Measurements from ENCODE around the gene CFAP299. TPM values are rescaled to one million over a fixed set of nuclear protein-coding genes. Genes with fewer than 3 reads are reported as not detected.
A peak's percentile ranks its signal among the peaks of the same experiment; 100 is the strongest.

The CFAP299 gene
- total and polyA plus RNA-seq, 9 of the 15 experiments (the other 6 are each of a cell fraction or from before 2014, with no cell fraction given) = 0.09 to 3.0 (median 0.76) TPM

DNA sequence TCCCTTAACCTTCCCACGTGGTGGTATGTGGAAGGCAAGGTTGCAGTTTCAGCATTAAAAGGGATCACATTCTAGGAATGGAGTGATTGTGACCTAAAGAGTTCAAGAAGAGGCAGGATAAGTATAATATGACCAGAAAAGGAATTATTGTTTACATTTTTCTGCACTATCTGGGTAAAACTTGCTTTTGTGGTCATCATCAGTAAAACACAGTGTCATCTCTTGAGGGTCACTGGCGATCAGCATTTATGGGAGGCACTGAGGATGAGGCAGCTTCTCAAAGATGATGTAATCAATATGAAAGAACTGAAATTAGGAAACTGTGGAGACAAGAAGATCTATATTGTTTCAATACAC, 88.7 kb downstream of the CFAP299 start (continued):
- TF ChIP-seq RERE (CRISPR knock-in tag; IDR thresholded peaks at IDR 0.05; ENCODE audit: borderline replicate concordance) (no peak), ZNF431 (CRISPR knock-in tag; IDR thresholded peaks at IDR 0.05) (no peak), EP300 (IDR thresholded peaks at IDR 0.05; ENCODE audit: low read length) (peak; percentile 84), CAMTA2 (CRISPR knock-in tag; conservative IDR thresholded peaks at IDR 0.05) (no peak), ZNF232 (CRISPR knock-in tag; IDR thresholded peaks at IDR 0.05) (no peak), YBX1 (IDR thresholded peaks at IDR 0.05) (no peak), MAZ (CRISPR knock-in tag; conservative IDR thresholded peaks at IDR 0.05 in 1 of 2, IDR thresholded peaks at IDR 0.05 in 1 of 2) (no peak), GTF2A2 (tag; IDR thresholded peaks at IDR 0.05) (no peak), ZNF3 (CRISPR knock-in tag; IDR thresholded peaks at IDR 0.05) (no peak), ZNF134 (CRISPR knock-in tag; conservative IDR thresholded peaks at IDR 0.05) (no peak), ZNF239 (CRISPR knock-in tag; IDR thresholded peaks at IDR 0.05) (no peak), SMAD2 (IDR thresholded peaks at IDR 0.05; ENCODE audit: low read depth, low read length) (no peak), ZFP36 (IDR thresholded peaks at IDR 0.05; ENCODE audit: low read depth, low read length, partially characterized antibody) (no peak), STAT5B (CRISPR knock-in tag; IDR thresholded peaks at IDR 0.05) (no peak), ZSCAN29 (IDR thresholded peaks at IDR 0.05) (no peak)
- TF ChIP-seq, protein P1, sequence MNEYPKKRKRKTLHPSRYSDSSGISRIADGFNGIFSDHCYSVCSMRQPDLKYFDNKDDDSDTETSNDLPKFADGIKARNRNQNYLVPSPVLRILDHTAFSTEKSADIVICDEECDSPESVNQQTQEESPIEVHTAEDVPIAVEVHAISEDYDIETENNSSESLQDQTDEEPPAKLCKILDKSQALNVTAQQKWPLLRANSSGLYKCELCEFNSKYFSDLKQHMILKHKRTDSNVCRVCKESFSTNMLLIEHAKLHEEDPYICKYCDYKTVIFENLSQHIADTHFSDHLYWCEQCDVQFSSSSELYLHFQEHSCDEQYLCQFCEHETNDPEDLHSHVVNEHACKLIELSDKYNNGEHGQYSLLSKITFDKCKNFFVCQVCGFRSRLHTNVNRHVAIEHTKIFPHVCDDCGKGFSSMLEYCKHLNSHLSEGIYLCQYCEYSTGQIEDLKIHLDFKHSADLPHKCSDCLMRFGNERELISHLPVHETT (CRISPR knock-in tag; conservative IDR thresholded peaks at IDR 0.05 in 1 of 2, IDR thresholded peaks at IDR 0.05 in 1 of 2) = no peak
- TF ChIP-seq, protein P2, sequence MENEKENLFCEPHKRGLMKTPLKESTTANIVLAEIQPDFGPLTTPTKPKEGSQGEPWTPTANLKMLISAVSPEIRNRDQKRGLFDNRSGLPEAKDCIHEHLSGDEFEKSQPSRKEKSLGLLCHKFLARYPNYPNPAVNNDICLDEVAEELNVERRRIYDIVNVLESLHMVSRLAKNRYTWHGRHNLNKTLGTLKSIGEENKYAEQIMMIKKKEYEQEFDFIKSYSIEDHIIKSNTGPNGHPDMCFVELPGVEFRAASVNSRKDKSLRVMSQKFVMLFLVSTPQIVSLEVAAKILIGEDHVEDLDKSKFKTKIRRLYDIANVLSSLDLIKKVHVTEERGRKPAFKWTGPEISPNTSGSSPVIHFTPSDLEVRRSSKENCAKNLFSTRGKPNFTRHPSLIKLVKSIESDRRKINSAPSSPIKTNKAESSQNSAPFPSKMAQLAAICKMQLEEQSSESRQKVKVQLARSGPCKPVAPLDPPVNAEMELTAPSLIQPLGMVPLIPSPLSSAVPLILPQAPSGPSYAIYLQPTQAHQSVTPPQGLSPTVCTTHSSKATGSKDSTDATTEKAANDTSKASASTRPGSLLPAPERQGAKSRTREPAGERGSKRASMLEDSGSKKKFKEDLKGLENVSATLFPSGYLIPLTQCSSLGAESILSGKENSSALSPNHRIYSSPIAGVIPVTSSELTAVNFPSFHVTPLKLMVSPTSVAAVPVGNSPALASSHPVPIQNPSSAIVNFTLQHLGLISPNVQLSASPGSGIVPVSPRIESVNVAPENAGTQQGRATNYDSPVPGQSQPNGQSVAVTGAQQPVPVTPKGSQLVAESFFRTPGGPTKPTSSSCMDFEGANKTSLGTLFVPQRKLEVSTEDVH (IDR thresholded peaks at IDR 0.05; ENCODE audit: low read depth, partially characterized antibody) = no peak
- TF ChIP-seq, protein P3, sequence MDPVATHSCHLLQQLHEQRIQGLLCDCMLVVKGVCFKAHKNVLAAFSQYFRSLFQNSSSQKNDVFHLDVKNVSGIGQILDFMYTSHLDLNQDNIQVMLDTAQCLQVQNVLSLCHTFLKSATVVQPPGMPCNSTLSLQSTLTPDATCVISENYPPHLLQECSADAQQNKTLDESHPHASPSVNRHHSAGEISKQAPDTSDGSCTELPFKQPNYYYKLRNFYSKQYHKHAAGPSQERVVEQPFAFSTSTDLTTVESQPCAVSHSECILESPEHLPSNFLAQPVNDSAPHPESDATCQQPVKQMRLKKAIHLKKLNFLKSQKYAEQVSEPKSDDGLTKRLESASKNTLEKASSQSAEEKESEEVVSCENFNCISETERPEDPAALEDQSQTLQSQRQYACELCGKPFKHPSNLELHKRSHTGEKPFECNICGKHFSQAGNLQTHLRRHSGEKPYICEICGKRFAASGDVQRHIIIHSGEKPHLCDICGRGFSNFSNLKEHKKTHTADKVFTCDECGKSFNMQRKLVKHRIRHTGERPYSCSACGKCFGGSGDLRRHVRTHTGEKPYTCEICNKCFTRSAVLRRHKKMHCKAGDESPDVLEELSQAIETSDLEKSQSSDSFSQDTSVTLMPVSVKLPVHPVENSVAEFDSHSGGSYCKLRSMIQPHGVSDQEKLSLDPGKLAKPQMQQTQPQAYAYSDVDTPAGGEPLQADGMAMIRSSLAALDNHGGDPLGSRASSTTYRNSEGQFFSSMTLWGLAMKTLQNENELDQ (CRISPR knock-in tag; IDR thresholded peaks at IDR 0.05; ENCODE audit: borderline replicate concordance) = no peak

All from K562 (cell line).